WTC11 (cell line): ENCODE data around the gene SLC5A8.

Experiments
- CTCF ChIP-seq: fragments of 200-600 bp; IDR thresholded peaks from 2 replicates; pipeline ENCODE4 v1.8.0; 2022; ENCODE audit warnings: antibody characterized with exemption
- ESRRA ChIP-seq: sonication (generic); formaldehyde crosslinking; IDR thresholded peaks from 2 replicates; pipeline ENCODE4 v1.8.1; 2022; ENCODE audit warnings: mild to moderate bottlenecking, missing genetic modification reagents, borderline replicate concordance
- JUN ChIP-seq: sonication (generic); formaldehyde crosslinking; IDR thresholded peaks from 2 replicates; pipeline ENCODE4 v1.8.0; 2023; ENCODE audit warnings: mild to moderate bottlenecking, missing genetic modification reagents
- MAX ChIP-seq: sonication (generic); formaldehyde crosslinking; IDR thresholded peaks from 2 replicates; pipeline ENCODE4 v1.8.0; 2022; ENCODE audit warnings: mild to moderate bottlenecking, missing genetic modification reagents
- NFE2L1 ChIP-seq: sonication (generic); formaldehyde crosslinking; IDR thresholded peaks from 2 replicates; pipeline ENCODE4 v1.8.1; 2023; ENCODE audit warnings: missing genetic modification reagents
- SMAD3 ChIP-seq: sonication (generic); formaldehyde crosslinking; IDR thresholded peaks from 2 replicates; pipeline ENCODE4 v1.8.0; 2022; ENCODE audit warnings: missing genetic modification reagents, mild to moderate bottlenecking, borderline replicate concordance
- TF ChIP-seq, protein P1 (sequence below): sonication (generic); formaldehyde crosslinking; IDR thresholded peaks from 2 replicates; pipeline ENCODE4 v1.8.1; 2022; ENCODE audit warnings: low read depth, missing genetic modification reagents, borderline replicate concordance
- TF ChIP-seq, protein P2 (sequence below): sonication (generic); formaldehyde crosslinking; IDR thresholded peaks from 2 replicates; pipeline ENCODE4 v1.8.0; 2022; ENCODE audit warnings: mild to moderate bottlenecking, missing genetic modification reagents

DNA sequence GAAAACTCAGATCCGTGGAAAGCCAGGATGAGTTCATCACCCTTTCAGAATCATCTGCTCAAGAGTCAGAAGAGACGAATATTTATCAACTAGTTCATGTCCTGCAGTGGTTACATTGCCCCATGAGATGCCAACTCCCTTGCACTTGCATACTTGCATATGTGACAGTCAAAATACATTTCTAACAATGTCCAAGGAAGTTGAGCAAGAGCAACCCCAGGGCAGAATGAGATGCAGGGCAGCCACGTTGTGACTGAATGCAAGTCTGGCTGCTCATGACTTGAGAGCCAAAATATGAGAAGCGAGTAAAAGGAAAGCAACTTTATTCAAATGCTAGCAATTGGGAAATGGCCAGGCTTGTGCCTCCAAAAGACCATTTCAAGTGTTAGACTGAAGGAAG lies 46.2 kb upstream of the SLC5A8 start:
- TF ChIP-seq CTCF (no peak), MAX (CRISPR knock-in tag) (no peak), NFE2L1 (no peak), ESRRA (CRISPR knock-in tag) (no peak), JUN (CRISPR knock-in tag) (no peak), SMAD3 (CRISPR knock-in tag) (no peak)
- TF ChIP-seq, protein P1, sequence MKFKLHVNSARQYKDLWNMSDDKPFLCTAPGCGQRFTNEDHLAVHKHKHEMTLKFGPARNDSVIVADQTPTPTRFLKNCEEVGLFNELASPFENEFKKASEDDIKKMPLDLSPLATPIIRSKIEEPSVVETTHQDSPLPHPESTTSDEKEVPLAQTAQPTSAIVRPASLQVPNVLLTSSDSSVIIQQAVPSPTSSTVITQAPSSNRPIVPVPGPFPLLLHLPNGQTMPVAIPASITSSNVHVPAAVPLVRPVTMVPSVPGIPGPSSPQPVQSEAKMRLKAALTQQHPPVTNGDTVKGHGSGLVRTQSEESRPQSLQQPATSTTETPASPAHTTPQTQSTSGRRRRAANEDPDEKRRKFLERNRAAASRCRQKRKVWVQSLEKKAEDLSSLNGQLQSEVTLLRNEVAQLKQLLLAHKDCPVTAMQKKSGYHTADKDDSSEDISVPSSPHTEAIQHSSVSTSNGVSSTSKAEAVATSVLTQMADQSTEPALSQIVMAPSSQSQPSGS (CRISPR knock-in tag) = no peak
- TF ChIP-seq, protein P2, sequence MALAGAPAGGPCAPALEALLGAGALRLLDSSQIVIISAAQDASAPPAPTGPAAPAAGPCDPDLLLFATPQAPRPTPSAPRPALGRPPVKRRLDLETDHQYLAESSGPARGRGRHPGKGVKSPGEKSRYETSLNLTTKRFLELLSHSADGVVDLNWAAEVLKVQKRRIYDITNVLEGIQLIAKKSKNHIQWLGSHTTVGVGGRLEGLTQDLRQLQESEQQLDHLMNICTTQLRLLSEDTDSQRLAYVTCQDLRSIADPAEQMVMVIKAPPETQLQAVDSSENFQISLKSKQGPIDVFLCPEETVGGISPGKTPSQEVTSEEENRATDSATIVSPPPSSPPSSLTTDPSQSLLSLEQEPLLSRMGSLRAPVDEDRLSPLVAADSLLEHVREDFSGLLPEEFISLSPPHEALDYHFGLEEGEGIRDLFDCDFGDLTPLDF (CRISPR knock-in tag) = no peak
